NCI-H2227 (cell line): ENCODE data around the gene ZCCHC17.

Experiments
- DNase-seq: peaks from one replicate; lab custom pipeline; 2025; ENCODE audit not compliant: unreplicated experiment; lab: John Stamatoyannopoulos, UW

The ZCCHC17 gene

DNA sequence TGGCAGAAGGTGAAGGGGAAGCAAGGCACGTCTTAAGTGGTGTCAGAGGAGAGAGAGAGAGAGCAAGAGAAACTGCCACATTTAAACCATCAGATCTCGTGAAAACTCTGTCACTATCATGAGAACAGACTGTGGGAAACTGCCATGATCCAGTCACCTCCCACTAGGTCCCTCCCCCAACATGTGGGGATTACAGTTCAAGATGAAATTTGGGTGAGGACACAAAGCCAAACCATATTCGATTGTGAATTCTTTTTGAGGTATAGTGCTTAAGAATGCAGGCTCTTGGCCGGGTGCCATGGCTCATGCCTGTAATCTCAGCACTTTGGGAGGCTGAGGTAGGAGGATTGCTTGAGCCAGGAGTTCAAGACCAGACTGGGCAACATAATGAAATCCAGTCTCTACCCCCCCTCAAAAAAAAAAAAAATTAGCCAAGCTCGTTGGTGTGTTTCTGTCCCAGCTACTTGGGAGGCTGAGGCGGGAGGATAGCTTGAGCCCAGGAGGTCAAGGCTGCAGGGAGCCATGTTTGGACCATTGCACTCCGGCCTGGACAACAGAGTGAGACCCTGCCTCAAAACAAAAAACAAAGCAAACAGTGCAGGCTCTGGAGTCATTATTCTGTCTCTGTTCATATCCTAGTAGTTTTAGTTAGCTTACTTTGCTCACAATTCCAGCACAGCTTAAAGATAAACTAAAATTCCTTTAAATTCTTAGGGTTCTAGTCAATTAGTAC is 6.0 kb downstream of the ZCCHC17 start:
- no peak for DNase-seq

DNA sequence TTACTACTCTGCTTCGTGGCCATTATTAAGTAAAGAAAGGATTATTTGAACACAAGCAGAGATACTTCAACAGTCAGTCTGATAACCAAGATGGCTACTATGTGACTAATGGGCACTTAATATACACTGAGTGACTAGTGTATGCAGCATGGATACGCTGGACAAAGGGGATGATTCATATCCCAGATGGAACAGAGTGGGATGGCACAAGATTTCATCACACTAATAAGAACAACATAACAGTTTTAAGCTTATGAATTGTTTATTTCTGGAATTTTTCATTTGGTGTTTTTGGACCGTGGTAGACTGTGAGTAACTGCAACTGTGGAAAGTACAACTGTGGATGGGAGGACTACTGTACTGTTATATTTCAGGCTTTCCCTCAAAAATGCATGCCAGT is 9.4 kb downstream of the ZCCHC17 start:
- no peak for DNase-seq

DNA sequence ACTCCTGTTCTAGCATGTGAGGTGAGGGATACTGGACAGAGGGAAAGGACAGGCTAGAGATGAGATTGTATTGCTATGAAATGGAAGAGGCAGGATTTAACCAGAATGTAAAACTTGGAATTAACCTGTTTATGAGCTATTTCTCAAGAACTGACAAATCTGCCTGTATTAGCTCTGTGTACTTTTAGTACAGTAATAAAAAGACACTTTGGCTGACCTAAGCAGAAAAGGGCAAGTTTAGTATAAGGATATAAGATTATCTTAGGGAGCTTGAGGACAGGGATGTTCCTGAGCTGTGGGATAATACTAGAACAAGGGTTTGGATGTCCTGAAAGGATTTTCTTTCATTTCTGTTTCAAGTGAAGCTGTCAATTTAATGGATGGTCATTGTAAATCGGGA is 11.2 kb downstream of the ZCCHC17 start:
- no peak for DNase-seq

DNA sequence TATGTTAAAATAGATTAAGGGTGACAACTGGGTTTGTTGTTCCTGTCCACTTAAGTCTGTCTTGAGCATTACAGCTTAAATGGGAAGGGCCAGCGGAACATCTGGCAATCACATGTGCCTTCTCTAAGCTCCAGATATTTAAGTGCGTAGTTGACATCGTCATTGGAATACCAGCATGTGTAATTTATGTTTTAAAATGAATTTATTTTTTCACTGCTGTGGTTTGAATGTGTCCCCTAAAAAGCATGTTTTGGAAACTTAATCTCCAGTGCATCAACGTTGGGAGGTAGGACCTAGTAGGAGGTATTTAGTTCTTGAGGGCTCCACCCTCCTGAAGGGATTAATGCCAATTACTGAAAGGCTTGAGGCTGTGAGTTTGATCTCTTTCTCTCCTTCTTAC is 13.4 kb downstream of the ZCCHC17 start:
- no peak for DNase-seq

DNA sequence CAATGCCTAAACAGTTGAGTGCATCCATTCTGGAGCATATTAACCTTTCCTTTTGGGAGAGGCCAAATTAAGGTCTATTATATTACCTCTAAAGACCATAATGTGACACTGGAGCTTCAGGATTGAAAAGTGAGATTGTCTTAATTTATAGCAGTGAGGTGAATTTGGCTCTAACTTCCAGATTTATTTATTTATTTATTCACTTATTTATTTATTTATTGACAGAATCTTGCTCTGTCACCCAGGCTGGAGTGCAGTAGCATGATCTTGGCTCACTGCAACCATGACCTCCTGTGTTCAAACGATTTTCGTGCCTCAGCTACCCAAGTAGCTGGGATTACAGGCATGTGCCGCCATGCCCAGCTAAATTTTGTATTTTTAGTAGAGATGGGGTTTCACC is 19.1 kb downstream of the ZCCHC17 start:
- DNase-seq, result no peak

DNA sequence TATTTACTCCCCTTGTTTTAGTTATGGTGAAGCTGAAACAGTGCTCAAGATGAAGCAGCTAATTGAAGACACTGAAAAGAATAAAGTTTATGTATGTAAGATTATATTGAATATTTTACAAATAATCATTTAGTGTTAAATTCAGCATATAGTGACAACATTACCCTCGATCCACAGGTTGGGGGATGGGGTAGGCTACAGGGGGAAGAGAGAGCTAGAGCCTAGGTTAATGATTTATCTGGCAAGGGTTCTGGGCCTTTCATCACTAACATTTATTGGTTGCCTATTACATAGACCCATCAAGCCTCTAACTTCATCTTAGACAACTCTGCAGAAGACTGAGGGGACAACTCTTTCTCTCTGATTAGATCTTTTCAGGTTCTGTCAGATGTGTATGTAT is 21.3 kb downstream of the ZCCHC17 start:
- DNase-seq, result no peak

DNA sequence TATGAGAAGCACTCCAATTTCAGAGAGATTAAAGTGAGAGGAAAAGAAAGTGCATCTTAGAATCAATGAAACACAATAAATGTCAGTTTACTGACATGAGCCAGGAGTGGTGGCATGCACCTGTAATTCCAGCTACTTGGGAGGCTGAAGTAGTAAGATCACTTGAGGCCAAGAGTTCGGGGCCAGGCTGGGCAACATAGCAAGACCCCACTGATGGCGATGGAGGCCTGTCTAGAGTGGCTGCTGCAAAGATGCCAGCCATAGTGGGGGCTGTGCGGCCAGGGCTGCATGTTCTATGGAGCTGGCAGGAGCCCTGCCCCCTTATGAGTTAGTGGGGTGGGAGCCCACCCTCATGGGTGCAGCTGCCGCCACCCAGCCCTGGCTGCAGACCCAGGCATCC is 27.3 kb downstream of the ZCCHC17 start:
- no peak for DNase-seq

DNA sequence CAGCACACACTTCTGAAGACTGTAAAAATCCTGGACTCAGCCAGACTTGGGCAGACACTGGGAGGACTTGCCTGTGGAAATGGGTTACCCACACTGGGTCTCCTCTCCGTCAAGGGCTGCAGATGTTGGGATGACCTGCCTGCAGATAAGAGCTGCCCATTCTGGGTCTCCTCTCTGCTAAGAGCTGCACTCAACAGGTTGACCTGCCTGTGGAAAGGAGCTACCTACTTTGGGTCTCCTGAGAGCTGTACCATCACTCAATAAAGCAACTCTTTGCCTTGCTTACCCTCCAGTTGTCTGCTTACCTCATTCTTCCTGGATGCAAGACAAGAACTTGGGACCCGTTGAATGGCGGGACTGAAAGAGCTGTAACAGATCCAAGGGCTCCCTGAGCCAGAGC is 28.2 kb downstream of the ZCCHC17 start:
- no peak for DNase-seq

DNA sequence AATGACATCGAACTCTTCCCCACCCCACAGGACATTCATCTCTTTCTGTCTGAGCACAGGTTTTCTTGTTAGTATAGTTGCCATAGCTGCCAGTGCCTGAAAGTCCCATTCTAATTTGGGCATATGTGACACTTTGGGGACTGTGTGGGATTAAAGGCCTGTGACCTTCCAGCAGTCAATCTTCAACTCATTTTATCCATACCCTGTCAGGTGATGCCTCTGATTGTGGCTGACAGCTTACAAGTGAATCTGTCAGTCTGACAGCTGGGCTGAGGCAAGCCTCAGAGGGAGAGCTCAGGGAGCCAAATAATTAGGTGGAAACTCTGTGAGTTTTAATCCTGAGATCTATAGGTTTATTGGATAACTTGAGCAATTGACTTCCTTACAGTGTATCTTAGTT is 29.6 kb downstream of the ZCCHC17 start:
- peak; percentile 36 for DNase-seq

DNA sequence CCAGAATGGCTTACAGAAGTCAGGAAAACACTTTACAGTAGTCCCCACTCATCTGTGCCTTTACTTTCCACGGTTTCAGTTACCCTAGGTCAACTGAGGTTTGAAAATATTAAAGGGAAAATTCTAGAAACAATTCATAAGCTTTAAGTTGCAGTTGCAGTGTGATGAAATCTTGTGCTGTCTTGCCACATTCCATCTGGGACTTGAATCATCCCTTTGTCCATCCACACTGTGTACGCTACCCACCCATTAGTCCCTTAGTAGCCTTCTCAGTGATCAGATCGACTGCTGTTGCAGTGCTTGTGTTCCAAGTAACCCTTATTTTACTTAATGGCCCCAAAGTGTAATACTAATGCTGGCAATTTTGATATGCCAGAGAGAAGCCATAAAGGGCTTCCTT is 30.5 kb downstream of the ZCCHC17 start:
- no peak for DNase-seq

DNA sequence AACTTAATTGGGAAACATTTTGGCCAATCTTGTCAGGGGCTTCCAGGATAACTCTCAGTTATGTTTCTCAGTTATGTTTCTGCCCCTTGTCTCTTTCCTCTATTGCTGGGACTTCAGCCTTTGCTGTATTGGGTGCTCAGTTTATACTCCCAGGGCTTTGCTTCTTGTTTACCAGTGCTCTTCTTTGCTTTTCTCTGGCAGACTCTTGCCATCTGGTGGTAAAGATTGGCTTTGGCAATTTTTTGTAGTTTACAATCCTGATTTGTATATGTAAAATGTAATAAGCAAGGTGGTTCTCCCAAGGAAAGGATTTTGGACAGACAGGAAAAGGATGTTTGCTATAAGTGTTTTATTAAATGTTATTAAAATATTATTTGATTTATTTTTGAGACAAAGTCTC is 38.2 kb downstream of the ZCCHC17 start:
- peak; percentile 59 for DNase-seq

DNA sequence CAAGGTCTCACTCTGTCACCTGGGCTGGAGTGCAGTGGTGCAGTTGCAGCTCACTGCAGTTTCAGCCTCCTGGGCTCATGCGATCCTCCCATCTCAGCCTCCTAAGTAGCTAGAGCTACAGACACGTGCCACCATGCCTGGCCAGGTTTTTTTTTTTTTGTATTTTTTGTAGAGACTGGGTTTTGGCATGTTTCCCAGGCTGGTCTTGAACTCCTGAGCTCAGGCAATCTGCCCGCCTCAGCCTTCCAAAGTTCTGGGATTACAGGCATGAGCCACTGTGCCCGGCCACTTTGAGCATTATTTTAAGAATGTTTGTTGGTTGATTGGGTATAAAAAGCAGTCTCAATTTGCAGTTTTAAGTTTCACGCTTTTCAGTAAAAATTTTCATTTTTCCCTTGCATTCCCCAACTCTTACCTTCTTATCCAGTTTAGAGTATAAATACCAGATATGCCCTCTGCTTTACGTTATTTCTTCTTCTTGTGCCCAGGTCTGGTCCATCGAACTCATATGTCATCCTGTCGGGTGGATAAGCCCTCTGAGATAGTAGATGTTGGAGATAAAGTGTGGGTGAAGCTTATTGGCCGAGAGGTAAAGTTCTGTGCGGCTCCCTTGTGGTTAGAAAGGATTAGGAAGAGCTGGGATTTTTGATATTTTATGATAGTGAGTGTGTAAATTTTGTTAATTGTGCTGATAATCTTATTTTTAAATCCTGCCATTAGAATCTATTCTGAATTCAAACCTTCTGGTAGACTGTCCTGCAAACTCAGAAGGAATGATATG is 40.0 kb downstream of the ZCCHC17 start:
- DNase-seq, result no peak

DNA sequence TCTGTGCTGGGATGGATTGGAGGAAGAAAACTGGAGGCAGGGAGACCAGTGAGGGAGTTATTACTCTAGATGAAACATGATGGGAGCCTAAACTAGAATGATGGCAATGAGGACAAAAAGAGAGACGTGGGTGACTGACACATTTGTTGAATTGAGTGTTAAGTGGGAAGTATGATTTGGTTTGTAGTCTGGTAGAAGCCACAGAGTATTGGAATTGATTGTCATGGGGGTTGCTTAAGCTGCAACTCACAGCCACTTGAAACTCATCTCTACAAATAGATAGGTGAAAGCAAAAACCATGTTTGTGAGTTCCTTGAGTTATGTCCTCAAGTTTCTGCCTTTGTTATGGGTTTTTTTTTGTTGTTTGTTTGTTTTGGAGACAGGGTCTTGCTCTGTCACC is 47.7 kb downstream of the ZCCHC17 start:
- no peak for DNase-seq

DNA sequence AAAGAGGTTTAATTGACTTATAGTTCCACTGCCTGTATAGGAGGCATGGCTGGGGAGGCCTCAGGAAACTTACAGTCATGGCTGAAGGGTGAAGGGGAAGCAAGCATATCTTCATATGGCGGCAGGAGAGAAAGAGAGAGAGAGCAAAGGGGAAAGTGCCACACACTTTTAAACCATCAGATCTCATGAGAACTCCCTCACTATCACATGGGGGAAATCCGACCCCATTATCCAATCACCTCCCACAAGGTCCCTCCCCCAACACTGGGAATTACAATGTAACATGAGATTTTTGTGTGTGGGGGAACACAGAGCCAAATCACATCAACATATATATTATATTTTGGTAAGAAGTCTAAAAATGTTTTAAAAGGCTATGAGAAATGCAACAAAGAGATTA is 48.8 kb downstream of the ZCCHC17 start:
- DNase-seq, result no peak

DNA sequence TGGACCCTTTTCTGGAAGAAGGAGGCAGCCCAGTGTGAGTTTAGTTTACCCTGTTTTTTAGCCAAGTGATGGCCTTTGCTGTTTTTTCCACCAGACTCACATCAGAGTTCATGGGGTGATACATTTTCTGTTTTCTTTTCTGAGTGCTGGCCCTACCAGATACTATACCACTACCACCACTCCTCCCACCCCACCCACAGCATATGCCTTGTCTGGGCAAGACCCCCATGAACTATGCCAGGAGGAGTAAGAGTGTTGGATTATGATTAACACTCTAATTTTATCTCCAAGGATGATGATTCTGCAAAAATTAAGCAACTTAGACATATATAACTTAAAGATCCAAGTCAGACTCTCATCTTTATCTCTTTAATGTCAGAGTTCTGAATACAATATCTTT is 50.0 kb downstream of the ZCCHC17 start:
- no peak for DNase-seq

DNA sequence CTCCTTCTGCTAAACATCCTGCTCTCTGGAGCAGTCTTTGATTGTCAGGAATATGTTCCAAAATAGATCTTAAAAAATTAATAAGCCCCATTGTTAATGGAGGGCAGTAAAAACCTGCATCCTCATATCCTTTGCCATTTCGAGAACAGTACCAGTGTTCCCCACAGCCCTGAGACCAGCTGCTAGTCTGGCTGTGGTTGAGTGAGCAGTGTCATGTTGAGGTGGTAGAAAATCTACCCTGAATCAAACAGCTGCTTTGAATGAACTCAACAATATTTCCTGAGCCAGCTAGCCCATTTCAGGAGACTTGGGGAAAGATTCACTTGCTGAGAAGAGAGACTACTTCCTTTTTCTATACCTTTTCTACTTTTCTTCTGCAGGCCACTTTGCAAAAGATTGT is 51.6 kb downstream of the ZCCHC17 start:
- DNase-seq, result no peak

DNA sequence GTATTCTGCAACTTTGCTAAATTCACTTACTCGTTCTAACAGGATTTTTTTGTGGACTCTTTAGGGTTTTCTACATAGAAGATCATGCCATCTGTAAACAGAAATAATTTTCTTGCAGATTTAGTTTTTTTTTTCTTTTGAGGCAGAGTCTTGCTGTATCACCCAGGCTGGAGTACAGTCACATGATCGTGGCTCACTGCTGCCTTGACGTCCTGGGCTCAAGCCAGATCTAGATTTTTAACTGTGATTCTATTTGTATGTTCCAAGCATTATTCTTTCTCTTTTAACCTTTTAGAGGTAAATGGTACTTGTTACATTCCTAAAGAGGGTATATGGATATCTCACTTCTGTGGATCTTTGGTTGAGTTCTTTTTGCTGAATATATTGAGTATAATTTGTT is 57.5 kb downstream of the ZCCHC17 start:
- DNase-seq, result no peak

DNA sequence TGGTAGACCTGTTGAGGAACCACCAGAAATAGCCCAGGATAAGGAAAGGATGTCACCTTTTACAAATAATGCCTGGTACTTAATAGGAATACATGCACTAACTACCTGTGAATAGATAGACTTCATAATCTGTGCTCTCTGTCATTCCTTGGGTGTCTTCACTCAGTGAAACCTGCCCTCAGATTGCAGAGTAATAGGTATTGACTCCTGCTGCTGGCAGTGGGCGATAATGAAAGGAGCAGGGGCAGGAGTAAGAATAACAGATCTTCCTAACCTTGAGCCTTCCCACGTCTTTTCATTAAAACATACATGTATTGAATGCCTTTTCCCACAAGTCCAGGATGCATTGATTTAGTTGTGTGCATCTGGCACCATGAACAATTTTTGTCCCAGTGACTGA is 59.6 kb downstream of the ZCCHC17 start:
- DNase-seq, result no peak

DNA sequence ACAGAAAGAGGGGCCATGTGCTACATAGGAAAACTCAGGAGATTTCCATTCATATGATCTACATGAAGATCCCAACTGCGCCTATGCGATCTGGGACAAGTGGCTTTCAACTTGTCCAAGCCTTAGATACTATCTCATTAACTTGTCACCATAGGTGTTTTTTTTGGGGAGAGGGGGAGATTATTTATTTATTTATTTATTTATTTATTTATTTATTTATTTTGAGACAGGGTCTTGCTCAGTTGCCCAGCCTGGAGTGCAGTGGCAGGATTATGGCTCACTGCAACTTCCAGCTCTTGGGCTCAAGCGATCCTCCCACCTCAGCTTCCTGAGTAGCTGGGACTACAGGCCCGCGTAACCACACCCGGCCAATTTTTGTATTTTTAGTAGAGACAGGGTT is 64.8 kb downstream of the ZCCHC17 start:
- no peak for DNase-seq

DNA sequence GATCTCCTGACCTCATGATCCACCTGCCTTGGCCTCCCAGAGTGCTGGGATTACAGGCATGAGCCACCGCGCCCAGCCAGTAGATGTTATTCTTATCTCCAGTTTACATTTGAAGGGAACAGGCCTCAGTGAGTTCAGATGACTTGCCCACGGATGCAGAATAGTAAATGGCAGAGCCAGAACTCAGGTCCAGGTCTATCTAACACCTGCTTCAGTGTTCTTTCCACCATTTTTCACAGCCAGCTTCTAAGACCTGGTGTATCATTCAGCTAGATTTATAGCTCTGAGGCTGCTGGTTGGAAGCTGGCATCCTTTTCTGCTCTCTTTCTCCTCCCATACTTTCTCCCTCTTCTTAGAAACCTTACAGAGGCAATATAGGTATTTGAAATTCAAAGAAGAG is 65.2 kb downstream of the ZCCHC17 start:
- DNase-seq, result no peak

DNA sequence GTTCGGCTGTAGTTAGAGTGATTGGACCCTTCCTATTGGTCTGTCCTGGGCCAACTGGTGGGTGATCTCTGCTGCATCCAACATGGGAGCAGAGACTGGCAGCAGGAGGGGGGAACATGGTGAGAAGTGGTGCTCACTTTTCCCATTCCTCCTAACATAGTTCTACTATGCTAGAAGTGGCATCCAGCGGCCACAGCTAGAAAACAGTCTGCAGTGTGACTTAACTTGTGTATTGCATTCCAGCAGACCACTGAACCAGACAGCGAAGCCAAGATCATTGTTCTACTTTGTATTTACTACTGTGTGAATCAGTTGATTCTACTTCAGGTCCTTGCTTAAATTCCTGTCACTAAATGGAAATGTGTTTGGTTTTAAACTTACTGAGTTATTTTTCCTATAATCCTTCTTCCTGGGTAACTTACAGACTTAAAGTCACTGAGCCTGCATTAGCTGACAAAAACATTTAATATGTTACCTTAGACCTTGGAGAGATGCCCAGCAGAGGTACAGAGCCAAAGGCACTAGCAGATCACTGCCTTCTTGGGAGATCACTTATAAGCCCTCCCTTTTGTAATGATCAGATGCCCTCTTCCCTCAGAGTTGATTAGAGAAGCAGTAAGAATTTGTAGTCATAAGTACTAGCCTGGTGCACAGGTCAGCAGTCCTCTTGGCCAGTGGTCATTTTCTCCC is 67.9 kb downstream of the ZCCHC17 start:
- DNase-seq, result no peak

DNA sequence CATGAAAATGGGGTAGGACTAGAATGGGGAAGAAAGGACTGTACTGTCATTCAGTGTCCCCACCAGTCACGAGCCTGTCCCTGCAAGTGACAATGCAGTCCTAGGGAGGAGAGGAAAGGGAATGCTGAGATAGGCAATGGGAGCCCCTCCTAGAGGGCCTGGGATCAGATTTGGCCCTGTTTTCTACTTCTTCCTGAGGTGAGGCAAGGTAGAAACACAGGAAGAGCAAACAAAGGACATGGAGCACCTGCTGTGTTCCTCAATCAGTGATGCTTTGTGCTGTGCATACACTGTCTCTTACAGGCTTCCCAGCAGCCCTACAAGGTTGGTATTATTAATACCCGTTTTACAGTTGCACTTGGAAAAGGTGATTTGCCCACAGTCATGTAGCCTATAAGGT is 70.0 kb downstream of the ZCCHC17 start:
- no peak for DNase-seq
